GM19395 (cell line): ENCODE results near the gene EFCAB11.

Experiments used
- ATAC-seq: cut with Tn5 transposase; IDR thresholded peaks from one replicate; pipeline ENCODE4 v1.9.1; 2021; ENCODE audit warnings: mild to moderate bottlenecking, moderate library complexity; ENCODE audit not compliant: unreplicated experiment

EFCAB11 gene

GRCh38 chr14:89775151-89775550 lies 179.4 kb downstream of the EFCAB11 start:
- no peak for ATAC-seq

- ATAC-seq, result peak; percentile 88
Measured at GRCh38 chr14:89773644-89774316, 180.8 kb downstream of the EFCAB11 start.

- peak; percentile 63 for ATAC-seq
Measured at GRCh38 chr14:89773151-89773550, 181.4 kb downstream of the EFCAB11 start.

GRCh38 chr14:89771251-89771650 lies 183.3 kb downstream of the EFCAB11 start:
- ATAC-seq, result no peak

GRCh38 chr14:89767861-89768268 lies 186.7 kb downstream of the EFCAB11 start:
- ATAC-seq, result peak; percentile 86

- no peak for ATAC-seq
Measured at GRCh38 chr14:89767131-89767530, 187.4 kb downstream of the EFCAB11 start.

GRCh38 chr14:89765346-89765745 lies 189.2 kb downstream of the EFCAB11 start:
- ATAC-seq, result no peak

- no peak for ATAC-seq
Measured at GRCh38 chr14:89760086-89760485, 194.4 kb downstream of the EFCAB11 start.

- ATAC-seq, result no peak
Measured at GRCh38 chr14:89757313-89757939, 197.1 kb downstream of the EFCAB11 start.

- ATAC-seq, result no peak
Measured at GRCh38 chr14:89755816-89756215, 198.7 kb downstream of the EFCAB11 start.

GRCh38 chr14:89753828-89754412 lies 200.6 kb downstream of the EFCAB11 start:
- no peak for ATAC-seq

GRCh38 chr14:89750908-89751392 lies 203.6 kb downstream of the EFCAB11 start:
- no peak for ATAC-seq

GRCh38 chr14:89750281-89750755 lies 204.2 kb downstream of the EFCAB11 start:
- no peak for ATAC-seq

GRCh38 chr14:89748004-89748403 lies 206.5 kb downstream of the EFCAB11 start:
- ATAC-seq, result no peak

GRCh38 chr14:89747126-89747525 lies 207.4 kb downstream of the EFCAB11 start:
- ATAC-seq, result no peak

- no peak for ATAC-seq
Measured at GRCh38 chr14:89746654-89747053, 207.9 kb downstream of the EFCAB11 start.

GRCh38 chr14:89746135-89746534 lies 208.4 kb downstream of the EFCAB11 start:
- ATAC-seq, result no peak
